ENCODE results near the gene LRSAM1. TPM values are rescaled to one million over a fixed set of nuclear protein-coding genes. Genes with fewer than 3 reads are reported as not detected.
A peak's percentile ranks its signal among the peaks of the same experiment; 100 is the strongest.

LRSAM1 gene
- total and polyA plus RNA-seq, 9 of the 15 experiments (the other 6 are each of a cell fraction or from before 2014, with no cell fraction given) = 0.07 to 16.2 (median 4.7) TPM

GRCh38 chr9:127418037-127418471, 33.3 kb upstream of the LRSAM1 start:
- ATAC-seq (peak; percentile 82), FAIRE-seq (no peak), DNase-seq (ENCODE audit: extremely low read depth in 1 of 4, low spot score in 3 of 4) (peak; percentile 52 to 61 (median 59))
- Histone ChIP-seq H3K4me1 (replicated peaks in 1 of 2; ENCODE audit: control insufficient read depth in 2 of 2, insufficient read depth in 2 of 2, low read length in 2 of 2) (peaks cover 26 to 29% of the 10 kb centered on the region in 2 experiments), H3K79me2 (ENCODE audit: control insufficient read depth, insufficient read depth, low read length) (peaks cover 6% of the 10 kb centered on the region), H3K4me3 (no peak overlapping the region), H3K9ac (ENCODE audit: insufficient read depth in 1 of 2, low read depth in 2 of 2, low read length in 2 of 2) (peak overlapping the region in 1 of 2 experiments; percentile 36; a peak in 1 of 4 replicates), H3K27me3 (ENCODE audit: control insufficient read depth in 2 of 2, insufficient read depth in 2 of 2, low read length in 2 of 2) (no peaks in the 10 kb centered on the region), H3K36me3 (ENCODE audit: control insufficient read depth, insufficient read depth, low read length) (no peaks in the 10 kb centered on the region), H2AFZ (ENCODE audit: low read depth, low read length) (no peak overlapping the region), H3K27ac (ENCODE audit: extremely low read depth, low read depth, low read length) (no peak overlapping the region), H3K4me2 (ENCODE audit: insufficient read depth, low read length) (no peak overlapping the region; the same call in 1 of the 2 replicates), H4K20me1 (replicated peaks; ENCODE audit: control insufficient read depth, insufficient read depth, low read length) (0 out of 2 replicates have a peak, but pooled peaks cover 4% of the 10 kb centered on the region), H3K9me3 (replicated peaks; ENCODE audit: control insufficient read depth, insufficient read depth, low read depth, low read length) (no peaks in the 10 kb centered on the region), H3K9me1 (ENCODE audit: control insufficient read depth, insufficient read depth, low read length) (no peaks in the 10 kb centered on the region)
- intact Hi-C loops (cut with micrococcal nuclease) (loop anchor here (2.0 kb wide), 1 partner anchor 57 kb away; no protein-coding TSS in a partner anchor), in situ Hi-C loops (cut with MboI) (no loop called here)
- 20% methylated on average over 12 of the region's 12 CpGs for whole genome bisulfite sequencing (ENCODE audit: insufficient coverage, low coverage, missing lambda C conversion rate)
- POLR2A ChIA-PET = interaction anchor here (0.5 to 0.7 kb wide), 2 partner anchors 10 to 1003 kb away, joined by 3 read pairs; no protein-coding TSS in a partner anchor
- CTCF ChIA-PET (ENCODE audit: low intra/inter-chr PET ratio) = interaction anchor here (0.6 kb wide), 1 partner anchor 163 kb away, joined by 3 read pairs; no protein-coding TSS in a partner anchor
- no TSS peak for BruUV-seq (replicated peaks)
- TF ChIP-seq TFAP4 (CRISPR knock-in tag; IDR thresholded peaks at IDR 0.05; ENCODE audit: borderline replicate concordance) (peak; percentile 57; the same call in 1 of the 2 replicates), MEIS2 (IDR thresholded peaks at IDR 0.05; ENCODE audit: partially characterized antibody) (peak; percentile 27), ZNF707 (CRISPR knock-in tag; conservative IDR thresholded peaks at IDR 0.05) (no peak), ZNF263 (CRISPR knock-in tag; IDR thresholded peaks at IDR 0.05; ENCODE audit: borderline replicate concordance) (no peak), NRF1 (conservative IDR thresholded peaks at IDR 0.05 in 1 of 2, IDR thresholded peaks at IDR 0.05 in 1 of 2) (0 out of 4 replicates have a peak, but pooled peaks of 1 of the 2 experiments have one; percentile 24), BMI1 (IDR thresholded peaks at IDR 0.05; ENCODE audit: low read length) (no peak), NCOR1 (IDR thresholded peaks at IDR 0.05) (no peak), NFIX (CRISPR knock-in tag; IDR thresholded peaks at IDR 0.05; ENCODE audit: low read depth) (no peak)
- TF ChIP-seq, protein P1, sequence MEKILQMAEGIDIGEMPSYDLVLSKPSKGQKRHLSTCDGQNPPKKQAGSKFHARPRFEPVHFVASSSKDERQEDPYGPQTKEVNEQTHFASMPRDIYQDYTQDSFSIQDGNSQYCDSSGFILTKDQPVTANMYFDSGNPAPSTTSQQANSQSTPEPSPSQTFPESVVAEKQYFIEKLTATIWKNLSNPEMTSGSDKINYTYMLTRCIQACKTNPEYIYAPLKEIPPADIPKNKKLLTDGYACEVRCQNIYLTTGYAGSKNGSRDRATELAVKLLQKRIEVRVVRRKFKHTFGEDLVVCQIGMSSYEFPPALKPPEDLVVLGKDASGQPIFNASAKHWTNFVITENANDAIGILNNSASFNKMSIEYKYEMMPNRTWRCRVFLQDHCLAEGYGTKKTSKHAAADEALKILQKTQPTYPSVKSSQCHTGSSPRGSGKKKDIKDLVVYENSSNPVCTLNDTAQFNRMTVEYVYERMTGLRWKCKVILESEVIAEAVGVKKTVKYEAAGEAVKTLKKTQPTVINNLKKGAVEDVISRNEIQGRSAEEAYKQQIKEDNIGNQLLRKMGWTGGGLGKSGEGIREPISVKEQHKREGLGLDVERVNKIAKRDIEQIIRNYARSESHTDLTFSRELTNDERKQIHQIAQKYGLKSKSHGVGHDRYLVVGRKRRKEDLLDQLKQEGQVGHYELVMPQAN (IDR thresholded peaks at IDR 0.05; ENCODE audit: borderline replicate concordance) = no peak
- TF ChIP-seq, protein P2, sequence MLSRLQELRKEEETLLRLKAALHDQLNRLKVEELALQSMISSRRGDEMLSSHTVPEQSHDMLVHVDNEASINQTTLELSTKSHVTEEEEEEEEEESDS (CRISPR knock-in tag; IDR thresholded peaks at IDR 0.05) = no peak
- TF ChIP-seq, protein P3, sequence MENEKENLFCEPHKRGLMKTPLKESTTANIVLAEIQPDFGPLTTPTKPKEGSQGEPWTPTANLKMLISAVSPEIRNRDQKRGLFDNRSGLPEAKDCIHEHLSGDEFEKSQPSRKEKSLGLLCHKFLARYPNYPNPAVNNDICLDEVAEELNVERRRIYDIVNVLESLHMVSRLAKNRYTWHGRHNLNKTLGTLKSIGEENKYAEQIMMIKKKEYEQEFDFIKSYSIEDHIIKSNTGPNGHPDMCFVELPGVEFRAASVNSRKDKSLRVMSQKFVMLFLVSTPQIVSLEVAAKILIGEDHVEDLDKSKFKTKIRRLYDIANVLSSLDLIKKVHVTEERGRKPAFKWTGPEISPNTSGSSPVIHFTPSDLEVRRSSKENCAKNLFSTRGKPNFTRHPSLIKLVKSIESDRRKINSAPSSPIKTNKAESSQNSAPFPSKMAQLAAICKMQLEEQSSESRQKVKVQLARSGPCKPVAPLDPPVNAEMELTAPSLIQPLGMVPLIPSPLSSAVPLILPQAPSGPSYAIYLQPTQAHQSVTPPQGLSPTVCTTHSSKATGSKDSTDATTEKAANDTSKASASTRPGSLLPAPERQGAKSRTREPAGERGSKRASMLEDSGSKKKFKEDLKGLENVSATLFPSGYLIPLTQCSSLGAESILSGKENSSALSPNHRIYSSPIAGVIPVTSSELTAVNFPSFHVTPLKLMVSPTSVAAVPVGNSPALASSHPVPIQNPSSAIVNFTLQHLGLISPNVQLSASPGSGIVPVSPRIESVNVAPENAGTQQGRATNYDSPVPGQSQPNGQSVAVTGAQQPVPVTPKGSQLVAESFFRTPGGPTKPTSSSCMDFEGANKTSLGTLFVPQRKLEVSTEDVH (IDR thresholded peaks at IDR 0.05; ENCODE audit: low read depth, partially characterized antibody) = no peak
- TF ChIP-seq, protein P4, sequence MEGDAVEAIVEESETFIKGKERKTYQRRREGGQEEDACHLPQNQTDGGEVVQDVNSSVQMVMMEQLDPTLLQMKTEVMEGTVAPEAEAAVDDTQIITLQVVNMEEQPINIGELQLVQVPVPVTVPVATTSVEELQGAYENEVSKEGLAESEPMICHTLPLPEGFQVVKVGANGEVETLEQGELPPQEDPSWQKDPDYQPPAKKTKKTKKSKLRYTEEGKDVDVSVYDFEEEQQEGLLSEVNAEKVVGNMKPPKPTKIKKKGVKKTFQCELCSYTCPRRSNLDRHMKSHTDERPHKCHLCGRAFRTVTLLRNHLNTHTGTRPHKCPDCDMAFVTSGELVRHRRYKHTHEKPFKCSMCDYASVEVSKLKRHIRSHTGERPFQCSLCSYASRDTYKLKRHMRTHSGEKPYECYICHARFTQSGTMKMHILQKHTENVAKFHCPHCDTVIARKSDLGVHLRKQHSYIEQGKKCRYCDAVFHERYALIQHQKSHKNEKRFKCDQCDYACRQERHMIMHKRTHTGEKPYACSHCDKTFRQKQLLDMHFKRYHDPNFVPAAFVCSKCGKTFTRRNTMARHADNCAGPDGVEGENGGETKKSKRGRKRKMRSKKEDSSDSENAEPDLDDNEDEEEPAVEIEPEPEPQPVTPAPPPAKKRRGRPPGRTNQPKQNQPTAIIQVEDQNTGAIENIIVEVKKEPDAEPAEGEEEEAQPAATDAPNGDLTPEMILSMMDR (IDR thresholded peaks at IDR 0.05 in 2 of 3, conservative IDR thresholded peaks at IDR 0.05 in 1 of 3; ENCODE audit: insufficient read depth in 2 of 3, low read depth in 1 of 3, low read length in 3 of 3) = peak; percentile 40 to 70 (median 44); a peak in 5 of 6 replicates

Data from K562 (cell line).